ENCODE measurements around the gene MRPS30. TPM values are rescaled to one million over a fixed set of nuclear protein-coding genes. Genes with fewer than 3 reads are reported as not detected.
A peak's percentile ranks its signal among the peaks of the same experiment; 100 is the strongest.
"Not testable (repeated sequence)": the region's sequence is repeated elsewhere in the genome, so short reads cannot be mapped to it uniquely, and the experiment has no call there.

Gene MRPS30
- total RNA-seq, 4 donors from 2014 or later, result 98.0 to 134 (median 116) TPM

DNA sequence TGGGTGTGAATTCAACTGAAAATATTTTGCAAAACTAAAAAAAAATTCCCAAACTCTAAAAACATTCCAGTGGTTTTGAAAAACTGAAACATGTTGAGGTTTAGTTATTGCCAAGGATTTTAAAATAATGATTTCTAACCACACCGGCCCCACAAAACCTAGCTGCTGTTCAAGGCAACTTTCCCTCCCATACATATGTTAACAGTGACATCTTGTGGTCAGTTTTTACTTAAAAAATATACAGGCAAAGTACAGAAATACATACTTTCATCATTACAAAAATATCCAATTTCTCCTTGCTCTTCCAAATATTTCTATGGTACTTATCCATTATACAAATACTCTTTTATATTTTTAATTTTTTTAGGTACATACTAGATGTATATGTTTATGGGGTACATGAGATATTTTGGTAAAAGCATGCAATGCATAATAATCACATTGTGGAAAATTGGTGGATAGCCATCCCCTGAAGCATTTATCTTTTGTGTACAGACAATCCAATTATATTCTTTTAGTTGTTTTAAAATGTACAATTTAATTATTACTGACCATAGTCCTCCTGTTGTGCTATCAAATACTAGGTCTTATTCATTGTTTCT, 34.4 kb upstream of the MRPS30 start:
- Histone ChIP-seq H3K27me3 (no peaks in the 10 kb centered on the region), H3K36me3 (no peaks in the 10 kb centered on the region), H3K9me3 (no peaks in the 10 kb centered on the region), H3K27ac (no peak overlapping the region), H3K4me3 (replicated peaks in 1 of 3) (no peak overlapping the region), H3K4me1 (no peaks in the 10 kb centered on the region)
- 7 to 18% methylated on average over 1 of the region's 1 CpG for WGBS, 2 donors
- intact Hi-C loops (cut with DNase I), result no loop called here
- no peak for DNase-seq
- no peak for TF ChIP-seq POLR2A (IDR thresholded peaks at IDR 0.05)
- TF ChIP-seq, protein P1, sequence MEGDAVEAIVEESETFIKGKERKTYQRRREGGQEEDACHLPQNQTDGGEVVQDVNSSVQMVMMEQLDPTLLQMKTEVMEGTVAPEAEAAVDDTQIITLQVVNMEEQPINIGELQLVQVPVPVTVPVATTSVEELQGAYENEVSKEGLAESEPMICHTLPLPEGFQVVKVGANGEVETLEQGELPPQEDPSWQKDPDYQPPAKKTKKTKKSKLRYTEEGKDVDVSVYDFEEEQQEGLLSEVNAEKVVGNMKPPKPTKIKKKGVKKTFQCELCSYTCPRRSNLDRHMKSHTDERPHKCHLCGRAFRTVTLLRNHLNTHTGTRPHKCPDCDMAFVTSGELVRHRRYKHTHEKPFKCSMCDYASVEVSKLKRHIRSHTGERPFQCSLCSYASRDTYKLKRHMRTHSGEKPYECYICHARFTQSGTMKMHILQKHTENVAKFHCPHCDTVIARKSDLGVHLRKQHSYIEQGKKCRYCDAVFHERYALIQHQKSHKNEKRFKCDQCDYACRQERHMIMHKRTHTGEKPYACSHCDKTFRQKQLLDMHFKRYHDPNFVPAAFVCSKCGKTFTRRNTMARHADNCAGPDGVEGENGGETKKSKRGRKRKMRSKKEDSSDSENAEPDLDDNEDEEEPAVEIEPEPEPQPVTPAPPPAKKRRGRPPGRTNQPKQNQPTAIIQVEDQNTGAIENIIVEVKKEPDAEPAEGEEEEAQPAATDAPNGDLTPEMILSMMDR (IDR thresholded peaks at IDR 0.05), result peak in 3 of 6 experiments; percentile 44 to 52 (median 46)

DNA sequence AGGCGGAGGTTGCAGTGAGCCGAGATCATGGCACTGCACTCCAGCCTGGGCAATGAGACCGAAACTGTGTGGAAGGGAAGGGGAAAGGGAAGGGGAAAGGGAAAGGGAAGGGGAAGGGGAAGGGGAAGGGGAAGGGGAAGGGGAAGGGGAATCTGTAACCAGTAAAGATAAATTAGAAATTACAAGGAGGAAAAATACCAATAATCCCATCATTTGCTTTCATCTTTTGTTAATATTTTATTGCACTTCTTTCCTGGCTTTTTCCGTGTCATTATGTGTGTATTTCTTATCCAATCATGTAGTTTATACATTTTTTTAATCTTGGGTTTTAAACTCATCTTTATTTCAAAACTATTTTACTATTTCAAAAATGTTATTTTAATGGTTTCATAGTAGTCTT, 29.6 kb upstream of the MRPS30 start:
- Histone ChIP-seq H3K9me3 (no peaks in the 10 kb centered on the region), H3K27me3 (no peaks in the 10 kb centered on the region), H3K4me1 (no peaks in the 10 kb centered on the region), H3K36me3 (no peaks in the 10 kb centered on the region), H3K27ac (no peak overlapping the region), H3K4me3 (replicated peaks in 1 of 3) (no peak overlapping the region)
- no peak for DNase-seq
- intact Hi-C loops (cut with DNase I), result no loop called here
- WGBS, 2 donors, result 91 to 93% methylated on average over 4 of the region's 4 CpGs
- TF ChIP-seq, protein P1 (IDR thresholded peaks at IDR 0.05), result no peak
- TF ChIP-seq POLR2A (IDR thresholded peaks at IDR 0.05), result no peak

DNA sequence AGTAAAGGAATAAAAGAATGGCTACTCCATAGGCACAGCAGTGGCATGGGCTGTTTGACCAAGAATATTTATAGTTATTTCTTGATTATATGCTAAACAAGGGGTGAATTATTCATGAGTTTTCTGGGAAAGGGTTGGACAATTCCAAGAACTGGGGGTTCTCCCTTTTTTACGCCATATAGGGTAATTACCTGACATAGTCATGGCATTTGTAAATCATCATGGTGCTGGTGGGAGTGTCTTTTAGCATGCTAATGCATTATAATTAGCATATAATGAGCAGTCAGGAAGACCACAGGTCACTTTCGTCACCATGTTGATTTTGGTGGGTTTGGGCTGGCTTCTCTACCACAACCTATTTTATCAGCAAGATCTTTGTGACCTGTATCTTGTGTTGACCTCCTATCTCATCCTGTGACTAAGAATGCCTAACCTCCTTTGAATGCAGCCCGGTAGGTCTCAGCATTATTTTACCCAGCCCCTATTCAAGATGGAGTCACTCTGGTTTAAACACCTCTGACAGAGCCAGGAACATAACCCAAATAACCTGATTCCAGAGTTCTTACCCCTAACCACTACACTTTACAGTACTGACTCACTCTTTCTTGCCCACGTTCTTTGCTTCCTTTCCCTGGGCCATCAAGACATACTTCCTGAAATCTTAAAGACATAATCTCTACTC, 25.0 kb upstream of the MRPS30 start:
- DNase-seq, result no peak
- intact Hi-C loops (cut with DNase I), result no loop called here
- no peaks in the 10 kb centered on the region for H3K9me3 ChIP-seq
- H3K4me3 ChIP-seq (replicated peaks in 1 of 3), result no peak overlapping the region
- no peaks in the 10 kb centered on the region for H3K27me3 ChIP-seq
- H3K36me3 ChIP-seq, result no peaks in the 10 kb centered on the region
- H3K4me1 ChIP-seq, result no peaks in the 10 kb centered on the region
- 93 to 96% methylated on average over 4 of the region's 4 CpGs for WGBS, 2 donors
- TF ChIP-seq, protein P1 (IDR thresholded peaks at IDR 0.05), result no peak
- TF ChIP-seq POLR2A (IDR thresholded peaks at IDR 0.05), result no peak
- no peak overlapping the region for H3K27ac ChIP-seq

- WGBS, 2 donors, result 95% methylated on average over 3 of the region's 3 CpGs
- Histone ChIP-seq H3K4me3 (replicated peaks in 1 of 3) (no peak overlapping the region), H3K36me3 (no peaks in the 10 kb centered on the region), H3K9me3 (no peaks in the 10 kb centered on the region), H3K4me1 (no peaks in the 10 kb centered on the region), H3K27me3 (no peaks in the 10 kb centered on the region), H3K27ac (no peak overlapping the region)
- intact Hi-C loops (cut with DNase I), result no loop called here
- TF ChIP-seq, protein P1 (IDR thresholded peaks at IDR 0.05), result no peak
- no peak for TF ChIP-seq POLR2A (IDR thresholded peaks at IDR 0.05)
- no peak for DNase-seq
Observed at GRCh38 chr5:44787731-44788130, 21.0 kb upstream of the MRPS30 start.

DNA sequence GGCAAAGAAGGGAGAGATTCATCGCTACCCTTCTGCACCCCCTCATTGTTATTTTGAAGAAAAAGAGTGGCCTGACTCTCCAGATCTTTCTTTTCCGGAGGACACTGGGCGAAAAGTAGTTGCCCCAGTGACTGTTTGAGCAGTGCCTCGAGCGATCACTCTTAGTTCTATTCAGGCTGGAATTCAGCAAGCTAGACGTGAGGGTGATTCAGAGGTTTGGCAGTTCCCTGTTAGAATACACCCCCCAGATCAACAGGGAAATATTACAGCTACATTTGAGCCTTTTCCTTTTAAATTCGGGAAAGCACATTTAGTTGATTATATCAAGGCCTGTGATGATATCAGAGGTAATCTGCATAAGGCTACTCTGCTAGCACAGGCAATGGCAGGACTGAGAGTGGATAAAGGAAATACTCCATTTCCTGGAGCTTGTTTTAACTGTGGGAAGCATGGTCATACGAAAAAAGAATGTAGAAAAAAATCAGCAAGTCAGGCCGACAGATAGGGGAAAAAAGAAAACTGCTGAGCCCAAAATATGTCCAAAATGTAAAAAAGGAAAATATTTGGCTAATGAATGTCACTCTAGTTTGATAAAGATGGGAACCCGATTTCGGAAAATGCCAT, 19.3 kb upstream of the MRPS30 start:
- WGBS, 2 donors, result 76 to 78% methylated on average over 11 of the region's 11 CpGs
- H3K9me3 ChIP-seq; intact Hi-C loops (cut with DNase I); H3K4me3 ChIP-seq (replicated peaks in 1 of 3); H3K36me3 ChIP-seq; DNase-seq; H3K27me3 ChIP-seq; H3K27ac ChIP-seq; H3K4me1 ChIP-seq: not testable (repeated sequence)

GRCh38 chr5:44792031-44792673, 16.6 kb upstream of the MRPS30 start:
- H3K27me3 ChIP-seq; DNase-seq; intact Hi-C loops (cut with DNase I); H3K36me3 ChIP-seq; H3K9me3 ChIP-seq; H3K4me1 ChIP-seq; H3K27ac ChIP-seq; H3K4me3 ChIP-seq (replicated peaks in 1 of 3): not testable (repeated sequence)
- 96% methylated on average over 8 of the region's 8 CpGs for WGBS, 2 donors
